SH-SY5Y (cell line): ENCODE data around the gene PPM1E.

ENCODE experiments used
- GATA2 ChIP-seq: IDR thresholded peaks from 2 replicates; pipeline ENCODE4 v1.6.1; 2011; ENCODE audit warnings: mild to moderate bottlenecking, low read depth, low read length
- GATA3 ChIP-seq: IDR thresholded peaks from 2 replicates; pipeline ENCODE4 v1.6.1; 2011; ENCODE audit warnings: low read depth, mild to moderate bottlenecking, low read length, moderate library complexity

PPM1E gene

DNA sequence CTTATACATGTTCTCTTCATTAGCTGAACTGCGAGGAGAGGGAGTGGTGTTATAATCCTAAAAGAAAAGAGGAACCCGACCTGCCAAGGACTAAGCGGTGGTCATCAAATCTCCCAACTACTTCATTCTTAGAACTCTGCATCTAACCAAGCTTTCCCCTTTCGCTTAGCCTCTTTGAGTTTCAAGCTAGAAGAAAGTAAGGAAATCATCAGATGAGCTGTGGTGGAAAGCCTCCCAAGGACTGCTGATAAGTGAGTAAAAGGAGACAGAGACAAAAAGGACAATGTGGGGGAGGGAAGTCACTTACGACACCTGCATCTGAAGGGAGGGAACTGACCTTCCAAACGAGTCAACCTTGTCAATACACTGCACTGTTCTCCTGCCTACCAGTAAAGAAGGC, 229.7 kb downstream of the PPM1E start:
- TF ChIP-seq GATA3 = no peak
- no peak for TF ChIP-seq GATA2

DNA sequence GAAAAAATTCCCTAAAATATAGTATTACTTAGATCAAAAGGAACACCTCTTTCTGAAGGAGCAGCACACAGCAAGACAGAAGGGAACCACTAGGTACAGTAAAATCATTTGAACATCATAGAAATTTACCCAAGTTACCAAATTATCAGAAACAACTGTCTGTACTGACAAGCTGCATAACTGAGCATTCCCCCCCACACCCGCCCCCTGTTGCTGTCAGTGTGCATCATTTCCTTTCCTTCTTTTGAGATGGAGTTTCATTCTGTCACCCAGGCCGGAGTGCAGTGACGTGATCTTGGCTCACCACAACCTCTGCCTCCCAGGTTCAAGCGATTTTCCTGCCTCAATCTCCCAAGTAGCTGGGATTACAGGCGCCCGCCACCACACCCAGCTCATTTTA, 230.3 kb downstream of the PPM1E start:
- TF ChIP-seq GATA2 (no peak), GATA3 (no peak)

DNA sequence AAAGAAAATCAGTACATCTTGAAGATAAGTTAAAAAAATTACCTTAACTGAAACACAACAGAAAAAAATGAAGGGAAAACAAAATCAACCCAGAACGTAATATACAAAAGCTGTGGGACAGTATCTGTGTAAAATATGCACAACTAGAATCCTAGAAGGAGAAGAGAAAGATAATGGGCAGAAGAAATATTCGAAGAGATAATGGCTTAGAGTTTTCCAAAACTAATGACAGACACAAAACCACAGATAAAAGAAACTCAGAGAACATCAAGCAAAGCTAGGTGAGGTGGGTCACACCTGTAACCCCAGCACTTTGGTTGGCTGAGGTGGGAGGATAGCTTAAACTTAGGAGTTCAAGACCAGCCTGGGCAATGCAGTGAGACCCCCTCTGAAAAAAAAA, 234.0 kb downstream of the PPM1E start:
- TF ChIP-seq GATA3 (no peak), GATA2 (no peak)

DNA sequence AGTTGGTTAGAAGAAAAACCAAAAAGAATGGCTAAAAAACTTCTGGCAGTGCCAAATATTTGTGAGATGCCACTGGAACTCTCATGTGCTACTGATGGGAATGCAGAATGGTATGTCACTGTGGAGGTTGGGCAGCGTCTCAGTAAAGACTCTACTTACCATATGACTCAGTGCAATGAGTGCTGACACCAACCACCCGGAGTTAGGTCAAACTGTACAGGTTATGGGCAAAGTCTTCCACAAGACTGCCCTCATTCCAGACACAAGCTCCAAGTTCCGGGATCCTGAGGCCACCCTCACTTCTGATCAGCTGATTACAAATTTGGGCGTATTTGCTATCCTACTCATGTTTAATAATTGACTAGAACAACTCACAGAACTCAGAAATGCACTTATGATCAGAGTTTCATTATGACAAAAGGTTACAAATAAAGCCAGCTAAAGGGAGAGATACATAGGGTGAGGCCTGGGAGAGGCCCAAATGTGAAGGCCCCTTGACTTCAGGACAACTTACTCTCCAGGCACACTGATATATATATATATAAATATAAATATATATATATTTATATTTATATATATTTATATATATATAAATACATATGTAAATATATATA, 236.2 kb downstream of the PPM1E start:
- TF ChIP-seq GATA3 = no peak
- no peak for TF ChIP-seq GATA2

DNA sequence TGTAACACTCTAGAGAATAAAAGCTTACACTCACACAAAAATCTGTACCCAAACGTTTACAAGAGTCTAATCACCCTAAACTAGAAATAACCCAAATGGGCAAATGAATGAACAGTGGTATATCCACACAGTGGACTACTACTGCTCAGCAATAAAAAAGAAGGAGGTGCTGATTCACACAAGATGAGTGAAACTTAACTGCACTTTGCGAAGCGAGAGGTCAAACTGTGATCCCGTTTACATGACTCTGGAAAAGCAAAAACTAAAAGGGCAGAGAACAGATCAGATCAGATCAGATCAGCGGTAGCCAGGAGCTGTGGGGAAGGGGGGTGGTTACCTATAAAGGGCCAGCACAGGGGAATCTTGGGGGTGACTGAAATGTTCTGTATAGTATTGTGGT, 237.7 kb downstream of the PPM1E start:
- no peak for TF ChIP-seq GATA2
- no peak for TF ChIP-seq GATA3

DNA sequence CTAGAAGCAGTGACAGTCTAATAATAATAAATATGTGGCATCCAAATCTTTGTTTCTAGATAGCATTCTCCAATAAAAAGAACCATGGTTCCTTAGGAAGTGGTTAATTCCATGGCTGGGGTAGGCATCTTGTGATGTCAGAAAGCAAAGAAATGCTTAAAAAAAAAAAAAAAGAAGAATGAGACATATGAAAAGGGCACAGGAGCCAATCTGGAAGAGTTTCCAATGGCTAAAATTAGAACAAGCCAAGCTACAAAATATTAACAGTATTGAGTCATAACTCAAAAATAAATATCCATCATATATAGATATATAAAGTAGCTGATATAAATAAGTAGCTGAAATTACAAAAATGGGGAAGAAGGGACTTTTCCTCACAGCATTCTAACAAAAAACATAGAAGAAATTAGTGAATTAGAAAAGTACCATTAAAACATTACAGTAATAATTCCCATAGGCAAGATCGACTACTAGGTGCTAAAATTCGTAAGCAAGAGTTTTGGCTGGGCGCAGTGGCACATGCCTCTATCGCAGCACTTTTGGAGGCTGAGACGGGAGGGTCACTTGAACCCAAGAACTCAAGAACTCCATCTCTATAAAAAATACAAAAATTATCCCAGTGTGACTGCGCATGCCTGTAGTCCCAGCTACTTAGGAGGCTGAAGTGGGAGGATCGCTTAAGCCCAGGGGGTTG, 239.7 kb downstream of the PPM1E start:
- no peak for TF ChIP-seq GATA3
- no peak for TF ChIP-seq GATA2

DNA sequence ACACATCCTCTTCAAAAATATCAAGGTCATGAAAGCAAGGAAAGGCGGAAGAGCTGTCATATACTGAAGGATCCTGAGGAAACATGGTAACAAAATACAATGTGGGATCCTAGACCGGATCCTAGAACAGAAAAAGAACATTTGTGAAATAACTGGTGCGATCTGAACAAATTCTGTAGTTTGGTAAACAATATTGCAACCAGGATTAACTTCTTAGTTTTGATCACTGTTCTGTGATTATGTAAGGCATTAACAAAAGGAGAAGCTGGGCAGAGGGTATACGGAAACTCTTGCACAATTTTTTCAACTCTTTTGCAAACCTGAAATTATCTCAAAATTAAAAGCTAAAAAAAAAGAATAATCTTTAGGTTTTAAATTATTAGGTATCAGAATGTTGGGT, 241.3 kb downstream of the PPM1E start:
- no peak for TF ChIP-seq GATA2
- TF ChIP-seq GATA3 = no peak

DNA sequence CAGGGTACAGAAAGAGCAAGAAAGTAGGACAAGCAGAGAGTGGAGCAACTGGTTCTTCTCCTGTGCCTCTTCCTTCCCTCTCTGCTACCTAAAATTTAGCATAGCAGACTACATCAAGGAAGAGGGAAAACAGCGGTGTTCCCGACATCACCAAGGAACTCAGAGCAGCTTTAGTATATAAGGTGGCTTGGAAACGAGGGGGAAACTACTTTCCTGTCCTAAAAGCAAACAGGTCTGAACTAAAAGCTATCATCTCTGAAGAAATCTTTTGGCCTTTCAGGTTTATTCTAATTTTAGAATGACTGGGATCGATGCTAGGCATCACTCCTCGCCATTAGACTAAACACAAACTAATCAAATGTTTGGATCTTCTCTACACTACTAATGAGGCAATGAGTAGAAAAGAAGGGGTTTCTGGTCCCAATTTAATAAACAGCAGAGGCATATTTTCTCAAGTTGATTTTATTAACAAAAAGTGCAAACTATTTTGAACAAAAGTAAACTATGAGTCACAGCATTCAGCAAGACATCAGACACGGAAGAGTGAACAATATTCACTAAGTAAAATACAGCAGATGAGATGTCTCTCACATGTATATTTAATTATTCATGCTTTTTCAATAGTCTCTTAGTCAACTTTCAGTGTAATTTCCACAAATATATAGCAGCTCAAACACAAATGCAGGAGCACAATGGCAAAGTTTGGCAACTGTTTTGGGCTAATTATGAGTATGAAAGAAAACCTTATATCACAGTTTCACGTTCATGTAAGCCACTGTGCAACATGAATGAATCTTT, 242.3 kb downstream of the PPM1E start:
- TF ChIP-seq GATA3 (no peak), GATA2 (no peak)

DNA sequence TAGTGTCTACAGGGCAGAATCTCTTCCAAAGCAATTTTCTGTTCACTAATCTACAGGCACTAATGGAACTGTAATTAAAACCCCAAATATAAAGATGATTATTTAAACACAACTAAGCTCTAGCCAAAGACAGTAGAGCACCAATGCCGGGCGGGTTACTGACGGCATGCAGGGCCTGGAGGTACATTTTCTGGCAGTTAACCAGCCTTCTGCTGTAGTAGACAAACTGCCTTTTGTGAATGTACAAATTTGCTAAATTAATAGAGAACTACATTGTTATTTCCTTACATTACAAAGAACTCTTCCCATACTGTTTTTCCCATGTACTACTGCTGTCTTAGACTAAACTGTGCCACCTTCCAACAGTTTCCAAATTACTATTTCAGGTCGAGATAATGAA, 243.2 kb downstream of the PPM1E start:
- TF ChIP-seq GATA2 = no peak
- TF ChIP-seq GATA3 = no peak

DNA sequence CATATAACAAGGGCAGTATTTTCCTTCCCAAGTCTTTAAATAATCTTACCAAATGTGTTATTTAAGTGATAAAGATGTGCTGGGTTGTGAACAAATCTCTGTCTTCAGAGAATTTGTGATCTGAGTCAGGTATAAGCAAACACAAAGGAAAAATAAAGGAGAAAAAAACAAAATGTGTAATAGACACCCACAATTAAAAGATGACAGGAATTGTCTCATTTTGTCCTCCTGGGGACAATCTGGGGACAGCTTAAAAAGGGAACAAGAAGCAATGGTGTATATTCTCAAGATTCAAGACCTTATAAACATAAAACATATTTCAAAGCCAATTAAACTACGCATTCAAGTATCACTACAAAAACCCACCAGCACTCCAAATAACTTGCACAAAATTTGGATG, 243.8 kb downstream of the PPM1E start:
- TF ChIP-seq GATA2 (no peak), GATA3 (no peak)

DNA sequence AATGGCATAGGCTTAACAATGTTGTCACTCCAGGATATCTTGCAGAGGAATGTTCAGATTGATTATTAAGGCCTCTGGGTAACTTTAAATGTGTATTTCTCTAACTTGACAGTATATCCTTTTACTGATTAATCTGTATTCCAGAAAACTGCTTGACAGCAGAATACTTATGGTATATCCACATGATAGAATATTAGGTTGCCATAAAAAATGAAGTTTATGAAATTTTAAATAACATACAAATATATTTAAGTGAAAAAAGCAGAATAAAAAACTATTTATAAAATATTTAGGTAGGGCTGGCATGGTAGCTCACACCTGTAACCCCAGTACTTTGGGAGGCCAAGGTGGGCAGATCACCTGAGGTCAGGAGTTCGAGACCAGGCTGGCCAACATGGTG, 244.4 kb downstream of the PPM1E start:
- TF ChIP-seq GATA2 (no peak), GATA3 (no peak)

DNA sequence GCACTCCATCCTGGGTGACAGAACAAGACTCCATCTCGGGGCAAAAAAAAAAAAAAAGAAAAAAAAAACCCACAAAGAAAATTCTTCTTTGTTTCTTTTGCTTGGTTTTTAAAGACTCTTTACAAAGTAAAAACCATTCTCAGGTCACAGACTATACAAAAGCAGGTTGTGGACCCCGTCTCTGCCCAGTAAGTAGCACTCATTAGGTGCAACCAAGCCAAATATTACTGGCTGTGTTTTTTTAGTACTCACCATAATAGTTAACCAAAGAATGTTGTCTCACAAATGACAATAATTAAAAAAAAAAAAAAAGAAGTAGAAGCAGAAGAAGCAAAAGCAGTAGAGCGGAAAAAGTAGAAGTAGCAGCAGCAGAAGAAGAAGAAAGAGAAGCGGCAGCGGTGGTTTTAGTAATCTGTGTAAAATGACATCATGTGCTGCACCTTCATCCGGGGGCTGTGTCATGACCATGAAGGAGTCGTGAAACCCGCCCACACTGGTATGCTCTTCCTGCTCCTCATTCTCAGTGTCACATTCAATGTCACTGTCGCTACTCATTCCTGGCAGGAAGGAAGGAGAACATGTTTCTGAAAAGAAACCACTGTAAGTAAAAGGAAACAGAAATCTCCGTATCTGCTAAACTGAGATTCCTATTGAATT, 245.6 kb downstream of the PPM1E start:
- no peak for TF ChIP-seq GATA3
- TF ChIP-seq GATA2 = no peak

DNA sequence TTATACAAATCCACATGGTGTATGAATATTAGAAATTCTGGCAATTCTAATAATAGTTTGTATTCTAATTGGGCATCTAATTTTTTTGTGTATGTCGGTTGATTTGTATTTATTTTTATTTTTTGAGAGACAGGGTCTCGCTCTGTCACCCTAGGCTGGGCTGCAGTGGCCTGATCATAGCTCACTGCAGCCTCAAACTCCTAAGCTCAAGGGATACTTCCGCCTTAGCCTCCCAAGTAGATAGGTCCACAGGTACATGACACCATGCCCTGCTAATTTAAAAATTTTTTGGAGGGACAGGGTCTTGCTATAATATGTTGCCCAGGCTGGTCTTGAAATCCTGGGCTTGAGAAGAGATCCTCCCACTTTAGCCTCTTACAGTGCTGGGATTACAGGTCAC, 246.5 kb downstream of the PPM1E start:
- TF ChIP-seq GATA2 (no peak), GATA3 (no peak)

DNA sequence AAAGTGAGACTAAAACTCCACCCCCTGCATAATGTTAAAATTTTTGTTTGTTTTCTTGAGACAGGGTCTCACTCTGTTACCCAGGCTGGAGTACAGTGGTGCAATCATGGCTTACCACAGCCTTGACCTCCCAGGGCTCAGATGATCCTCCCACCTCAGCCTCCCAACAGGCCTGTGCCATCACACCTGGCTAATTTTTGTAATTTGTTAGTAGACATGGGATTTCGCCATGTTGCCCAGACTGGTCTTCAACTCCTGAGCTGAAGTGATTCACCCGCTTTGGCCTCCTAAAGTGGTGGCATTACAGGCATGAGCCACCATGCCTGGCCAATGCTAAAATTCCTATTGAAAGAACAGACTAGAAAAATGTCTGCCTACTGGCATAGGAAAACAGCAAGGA, 247.2 kb downstream of the PPM1E start:
- no peak for TF ChIP-seq GATA3
- no peak for TF ChIP-seq GATA2

DNA sequence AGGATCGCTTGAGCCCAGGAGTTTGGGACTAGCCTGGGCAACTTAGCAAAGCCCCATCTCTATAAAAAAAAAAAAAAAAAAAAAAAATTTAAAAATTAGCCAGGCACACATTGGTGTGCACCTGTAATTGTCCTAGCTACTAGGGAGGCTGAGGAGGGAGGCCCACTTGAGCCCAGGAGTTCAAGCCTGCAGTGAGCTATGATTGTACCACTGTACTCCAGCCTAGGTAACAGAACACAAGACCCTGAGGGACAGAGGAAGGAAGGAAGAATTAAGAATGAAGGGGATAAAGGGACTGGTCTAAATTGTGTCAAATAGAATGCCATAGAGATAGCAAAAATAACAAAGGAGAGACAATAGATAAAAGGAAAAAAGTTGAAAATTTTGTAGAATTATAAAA, 248.2 kb downstream of the PPM1E start:
- no peak for TF ChIP-seq GATA3
- no peak for TF ChIP-seq GATA2
